NCI-H146 treated with DMSO at 0.1 percent for 48 hours (cell line): ENCODE measurements around the gene PSD2.

Experiments
- DNase-seq: peaks from one replicate; lab custom pipeline; 2025; ENCODE audit not compliant: unreplicated experiment; lab: John Stamatoyannopoulos, UW

Gene PSD2

DNA sequence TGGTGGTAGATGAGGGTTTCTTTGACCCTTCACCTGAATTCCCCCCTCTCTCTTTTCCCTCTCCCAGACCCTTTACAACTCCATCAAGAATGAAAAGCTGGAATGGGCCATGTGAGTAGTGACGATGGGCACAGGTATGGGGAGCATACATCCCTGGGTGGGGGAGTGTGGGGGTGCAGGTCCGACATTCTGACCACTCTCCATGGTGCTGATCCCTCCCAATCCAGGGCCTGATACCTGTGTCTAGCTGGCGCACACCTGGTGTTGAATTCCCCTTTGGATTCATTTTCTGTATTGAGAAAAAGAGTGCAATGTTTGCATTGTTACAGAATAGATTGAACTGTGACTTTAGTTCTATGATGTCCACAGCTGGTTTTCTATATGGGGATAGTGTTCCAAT lies 40.0 kb downstream of the PSD2 start:
- DNase-seq = no peak

DNA sequence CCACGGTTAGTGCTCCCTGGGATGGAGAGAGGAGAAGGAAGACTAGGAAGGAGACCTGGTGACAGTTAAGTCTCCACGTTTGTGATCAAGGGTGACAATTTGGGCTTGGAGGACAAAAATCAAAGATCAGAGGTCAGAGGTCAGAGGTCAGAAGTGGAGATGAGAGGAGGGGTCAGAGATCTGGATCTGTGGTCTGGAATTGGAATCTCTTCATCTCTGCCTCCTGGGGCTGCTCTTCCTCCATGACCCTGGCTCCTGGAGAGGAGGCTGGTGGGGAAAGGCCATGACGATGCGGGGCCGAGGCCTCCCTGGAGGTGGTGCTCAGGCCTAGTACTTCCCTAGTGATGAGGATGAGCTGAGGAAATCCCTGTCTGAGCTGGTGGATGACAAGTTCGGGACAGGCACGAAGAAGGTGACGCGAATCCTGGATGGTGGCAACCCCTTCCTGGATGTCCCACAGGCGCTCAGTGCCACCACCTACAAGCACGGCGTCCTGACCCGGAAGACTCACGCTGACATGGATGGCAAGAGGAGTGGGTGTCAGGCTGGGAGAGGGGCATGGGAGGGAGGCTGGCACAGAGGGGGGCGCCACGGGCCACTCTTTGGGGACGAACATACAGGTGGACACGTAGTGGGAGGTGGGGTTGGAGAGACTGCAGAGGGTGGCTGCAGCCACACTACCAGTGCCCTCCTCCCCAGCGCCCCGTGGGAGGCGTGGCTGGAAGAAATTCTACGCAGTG lies 41.0 kb downstream of the PSD2 start:
- DNase-seq = no peak

GRCh38 chr5:139837711-139838380 lies 42.2 kb downstream of the PSD2 start:
- no peak for DNase-seq

- no peak for DNase-seq
These were observed 43.0 kb downstream of the PSD2 start for GRCh38 chr5:139838381-139839197.

- DNase-seq = no peak
These were observed 43.7 kb downstream of the PSD2 start for GRCh38 chr5:139839232-139839815.

DNA sequence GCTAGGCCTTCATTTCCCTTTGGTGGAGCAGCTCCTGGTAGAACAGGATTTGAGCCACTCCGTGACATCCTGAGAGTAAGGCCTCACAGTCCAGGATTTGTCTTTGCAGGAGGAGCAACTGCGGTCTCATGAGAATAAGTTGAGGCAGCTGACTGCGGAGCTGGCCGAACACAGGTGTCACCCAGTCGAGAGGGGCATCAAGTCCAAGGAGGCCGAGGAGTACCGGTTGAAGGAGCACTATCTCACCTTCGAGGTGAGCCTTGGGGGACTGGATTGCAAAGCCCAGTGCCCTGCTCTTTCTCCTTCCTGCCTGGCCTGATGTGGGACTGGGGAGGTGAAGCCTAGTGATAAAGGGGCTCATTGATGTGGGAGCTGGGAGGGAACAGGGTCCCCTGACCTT lies 44.3 kb downstream of the PSD2 start:
- no peak for DNase-seq

DNA sequence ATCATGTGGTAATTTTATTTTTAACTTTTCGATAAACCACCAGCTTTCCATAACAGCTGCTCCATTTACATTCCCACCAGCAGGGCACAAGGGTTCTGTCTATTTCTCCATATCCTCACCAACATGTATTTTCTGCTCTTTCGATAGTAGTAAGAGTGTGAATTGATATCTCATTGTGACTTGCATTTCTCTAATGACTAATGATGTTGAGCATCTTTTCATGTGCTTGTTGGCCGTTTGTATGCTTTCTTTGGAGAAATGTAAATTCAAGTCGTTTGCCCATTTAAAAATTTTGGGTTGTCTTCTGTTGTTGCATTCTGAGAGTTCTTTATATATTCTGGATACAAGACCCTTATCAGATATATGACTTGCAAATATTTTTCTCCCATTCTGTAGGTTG lies 45.9 kb downstream of the PSD2 start:
- no peak for DNase-seq

GRCh38 chr5:139842321-139842720 lies 46.7 kb downstream of the PSD2 start:
- DNase-seq = no peak

GRCh38 chr5:139843991-139844390 lies 48.4 kb downstream of the PSD2 start:
- no peak for DNase-seq

GRCh38 chr5:139844472-139845145 lies 49.0 kb downstream of the PSD2 start:
- peak; percentile 2 for DNase-seq

- no peak for DNase-seq
These were observed 50.5 kb downstream of the PSD2 start for GRCh38 chr5:139845846-139846681.

DNA sequence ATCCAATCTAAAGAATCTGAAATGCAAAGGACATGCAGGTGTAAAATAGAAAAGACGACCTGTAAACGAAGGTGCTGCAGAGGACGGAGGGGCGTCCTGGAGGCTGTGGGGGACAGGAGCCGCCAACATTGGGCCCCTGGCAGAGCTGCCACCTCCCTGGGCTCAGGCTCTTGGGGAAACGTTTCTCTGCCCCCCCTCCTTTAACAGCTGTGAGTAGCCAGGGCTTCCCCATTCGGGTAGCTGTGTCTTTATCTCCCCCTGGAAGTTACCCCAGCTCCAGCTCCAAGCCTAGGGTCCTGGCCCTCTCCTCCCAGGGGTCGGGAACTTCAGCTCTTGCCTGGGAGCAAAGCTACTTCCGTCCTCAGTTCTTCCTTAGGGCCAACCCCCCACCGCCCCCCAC lies 51.5 kb downstream of the PSD2 start:
- DNase-seq = no peak

DNA sequence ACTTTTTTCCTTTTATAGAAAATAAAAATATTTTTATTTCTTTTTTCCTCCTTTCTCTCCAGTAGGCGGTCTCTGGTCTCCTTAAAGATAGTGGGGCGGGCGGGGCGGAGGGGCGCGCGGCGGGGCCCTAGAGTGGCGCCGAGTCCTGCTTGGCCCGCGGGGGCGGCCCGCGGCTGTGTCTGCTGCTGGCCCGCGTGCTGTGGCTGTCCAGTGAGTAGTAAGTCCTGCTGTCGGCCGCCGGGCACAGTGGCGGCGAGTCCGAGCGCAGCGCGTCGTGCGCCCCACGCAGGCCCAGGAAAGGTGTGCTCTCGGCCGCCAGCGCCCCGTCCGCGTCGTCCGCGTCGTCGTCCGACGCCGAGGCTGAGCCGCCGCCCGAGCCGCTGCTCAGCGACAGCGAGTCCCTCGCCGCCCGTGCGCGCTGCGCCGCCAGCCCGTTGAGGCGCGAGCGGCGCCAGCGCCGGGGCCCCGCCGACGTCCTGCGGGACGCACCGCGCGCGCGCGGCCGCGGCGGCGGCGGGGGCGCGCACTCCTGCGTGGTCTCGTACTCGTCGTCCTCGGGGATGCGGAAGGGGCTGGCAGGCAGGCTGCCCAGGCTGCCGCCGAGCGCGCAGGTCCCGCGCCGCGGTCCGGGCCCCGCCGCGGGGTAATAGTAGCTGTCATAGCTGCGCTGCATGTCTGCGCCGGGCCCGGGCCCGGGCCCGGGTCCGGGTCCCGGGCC lies 52.3 kb downstream of the PSD2 start:
- DNase-seq = no peak

GRCh38 chr5:139848508-139849100 lies 53.0 kb downstream of the PSD2 start:
- no peak for DNase-seq

GRCh38 chr5:139849501-139849900 lies 53.9 kb downstream of the PSD2 start:
- DNase-seq = no peak

- DNase-seq = no peak
These were observed 54.3 kb downstream of the PSD2 start for GRCh38 chr5:139849942-139850341.

- DNase-seq = no peak
These were observed 54.9 kb downstream of the PSD2 start for GRCh38 chr5:139850423-139851016.

DNA sequence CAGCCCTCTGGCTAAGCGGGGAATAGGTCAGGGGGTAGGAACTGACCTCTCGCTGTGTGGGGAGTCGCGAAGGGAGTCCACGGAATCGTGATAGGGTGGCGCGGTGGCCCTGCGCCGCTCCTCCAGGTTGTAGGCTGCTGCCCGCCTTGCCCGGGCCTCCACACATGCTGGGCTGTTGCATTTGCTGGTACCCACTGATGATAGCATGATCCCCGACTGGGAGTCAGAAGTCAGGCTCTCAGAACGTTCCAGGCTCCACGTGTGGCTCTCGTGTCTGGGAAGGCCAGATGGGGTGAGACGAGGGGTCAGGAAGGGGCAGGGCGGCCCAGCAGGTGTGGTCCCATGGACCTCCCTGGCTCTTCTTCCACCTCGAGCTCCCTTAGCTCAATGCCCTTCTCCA lies 56.0 kb downstream of the PSD2 start:
- DNase-seq = no peak

DNA sequence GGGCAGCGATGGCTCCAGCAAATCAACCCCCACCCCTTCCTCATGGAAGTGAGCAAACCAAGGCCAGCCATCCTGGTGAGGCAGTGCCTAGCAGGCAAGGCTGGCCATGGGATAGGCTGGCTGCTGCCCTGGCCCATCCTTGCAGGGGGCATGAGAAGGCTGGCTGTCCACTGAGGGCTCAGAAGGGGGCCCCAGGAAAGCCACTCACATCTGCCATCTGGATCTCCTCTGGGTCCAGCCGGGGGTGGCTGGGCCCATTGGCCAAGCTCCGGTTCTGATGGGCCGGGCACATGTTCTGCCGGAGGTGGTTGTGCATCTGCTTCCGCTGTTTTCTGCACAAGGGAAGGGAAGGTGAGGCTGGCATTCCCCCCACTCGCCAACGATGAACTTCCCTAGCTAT lies 57.1 kb downstream of the PSD2 start:
- no peak for DNase-seq
